Measurements from ENCODE around the gene LRRK1.

- no peak for TF ChIP-seq CTCF (optimal IDR thresholded peaks at IDR 0.05 in 1 of 3, IDR thresholded peaks at IDR 0.05 in 1 of 3, conservative IDR thresholded peaks at IDR 0.05 in 1 of 3; ENCODE audit: extremely low read depth in 1 of 3, insufficient read depth in 2 of 3, low read length in 3 of 3)
- no peak for TF ChIP-seq EZH2 (IDR thresholded peaks at IDR 0.05; ENCODE audit: low read length)
Measured at GRCh38 chr15:101069654-101069973, 150.5 kb downstream of the LRRK1 start.
